ENCODE results near the gene GOLGA7B. TPM values are rescaled to one million over a fixed set of nuclear protein-coding genes. Genes with fewer than 3 reads are reported as not detected.

The GOLGA7B gene
- total RNA-seq, 1 donor from 2014 or later, result 2.5 TPM

GRCh38 chr10:97880109-97880508 is 30.5 kb downstream of the GOLGA7B start:
- H3K4me3 ChIP-seq, result no peak overlapping the region
- no peaks in the 10 kb centered on the region for H3K27me3 ChIP-seq
- no peaks in the 10 kb centered on the region for H3K36me3 ChIP-seq
- intact Hi-C loops (cut with DNase I), result no loop called here
- no peaks in the 10 kb centered on the region for H3K4me1 ChIP-seq
- DNase-seq (ENCODE audit: extremely low spot score in 2 of 2), result no peak
- no peak overlapping the region for H3K27ac ChIP-seq
- TF ChIP-seq, protein P1, sequence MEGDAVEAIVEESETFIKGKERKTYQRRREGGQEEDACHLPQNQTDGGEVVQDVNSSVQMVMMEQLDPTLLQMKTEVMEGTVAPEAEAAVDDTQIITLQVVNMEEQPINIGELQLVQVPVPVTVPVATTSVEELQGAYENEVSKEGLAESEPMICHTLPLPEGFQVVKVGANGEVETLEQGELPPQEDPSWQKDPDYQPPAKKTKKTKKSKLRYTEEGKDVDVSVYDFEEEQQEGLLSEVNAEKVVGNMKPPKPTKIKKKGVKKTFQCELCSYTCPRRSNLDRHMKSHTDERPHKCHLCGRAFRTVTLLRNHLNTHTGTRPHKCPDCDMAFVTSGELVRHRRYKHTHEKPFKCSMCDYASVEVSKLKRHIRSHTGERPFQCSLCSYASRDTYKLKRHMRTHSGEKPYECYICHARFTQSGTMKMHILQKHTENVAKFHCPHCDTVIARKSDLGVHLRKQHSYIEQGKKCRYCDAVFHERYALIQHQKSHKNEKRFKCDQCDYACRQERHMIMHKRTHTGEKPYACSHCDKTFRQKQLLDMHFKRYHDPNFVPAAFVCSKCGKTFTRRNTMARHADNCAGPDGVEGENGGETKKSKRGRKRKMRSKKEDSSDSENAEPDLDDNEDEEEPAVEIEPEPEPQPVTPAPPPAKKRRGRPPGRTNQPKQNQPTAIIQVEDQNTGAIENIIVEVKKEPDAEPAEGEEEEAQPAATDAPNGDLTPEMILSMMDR (IDR thresholded peaks at IDR 0.05), result no peak
- no peak for TF ChIP-seq POLR2A (IDR thresholded peaks at IDR 0.05)
- no peak for TF ChIP-seq POLR2AphosphoS5 (IDR thresholded peaks at IDR 0.05; ENCODE audit: insufficient read depth in 1 of 2, low read depth in 1 of 2)
- H3K9me3 ChIP-seq, result no peaks in the 10 kb centered on the region

DNA sequence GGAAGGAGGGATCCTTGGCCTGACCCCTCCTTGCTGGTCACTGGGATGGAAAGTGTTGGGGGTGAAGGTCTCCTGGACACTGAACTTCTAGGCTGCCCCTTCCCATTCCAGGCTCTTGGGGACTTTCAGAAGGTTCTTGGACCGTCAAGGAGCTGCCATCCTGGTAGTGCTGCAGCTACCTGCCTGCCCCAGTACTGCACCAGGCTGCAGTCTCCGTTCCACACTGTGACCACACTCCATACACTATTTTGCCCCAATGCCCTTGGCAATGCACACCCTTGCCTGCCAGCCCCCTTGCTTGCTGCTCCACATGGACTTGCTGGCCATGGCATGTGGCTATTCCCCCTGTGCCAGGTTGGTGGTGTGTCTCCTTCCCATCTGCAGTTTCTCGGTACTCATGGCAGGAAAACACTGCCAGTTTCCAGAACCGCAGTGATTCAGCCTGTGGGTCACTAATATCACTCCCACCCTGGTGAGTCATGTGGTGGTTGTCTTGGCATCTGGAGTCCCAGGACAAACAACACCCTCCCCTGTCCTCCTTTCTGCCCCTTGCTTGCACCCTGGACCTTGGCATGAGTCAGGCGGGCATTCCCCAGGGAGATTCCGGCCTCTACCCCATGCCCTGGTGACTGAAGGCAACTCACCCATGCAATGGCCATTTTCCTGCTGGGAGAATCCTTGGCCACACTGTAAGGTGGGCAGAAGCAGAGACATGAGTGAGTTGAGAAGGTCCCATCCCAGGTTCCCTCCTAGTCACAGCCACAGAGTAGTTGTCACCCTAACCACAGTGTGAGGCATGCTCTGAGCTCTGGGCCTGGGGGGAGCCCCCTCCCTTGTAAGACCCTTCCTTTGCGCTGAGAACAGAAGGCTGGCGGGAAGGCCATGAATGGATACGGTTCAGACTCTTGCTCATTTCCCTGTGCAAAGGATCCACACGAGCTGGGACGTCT is 32.8 kb downstream of the GOLGA7B start:
- Histone ChIP-seq H3K4me1 (no peaks in the 10 kb centered on the region), H3K27ac (no peak overlapping the region), H3K27me3 (no peaks in the 10 kb centered on the region), H3K4me3 (no peak overlapping the region), H3K9me3 (no peaks in the 10 kb centered on the region), H3K36me3 (no peaks in the 10 kb centered on the region)
- intact Hi-C loops (cut with DNase I), result no loop called here
- TF ChIP-seq POLR2A (IDR thresholded peaks at IDR 0.05) (no peak), POLR2AphosphoS5 (IDR thresholded peaks at IDR 0.05; ENCODE audit: insufficient read depth in 1 of 2, low read depth in 1 of 2) (no peak)
- TF ChIP-seq, protein P1 (IDR thresholded peaks at IDR 0.05), result no peak
- DNase-seq (ENCODE audit: extremely low spot score in 2 of 2), result no peak

DNA sequence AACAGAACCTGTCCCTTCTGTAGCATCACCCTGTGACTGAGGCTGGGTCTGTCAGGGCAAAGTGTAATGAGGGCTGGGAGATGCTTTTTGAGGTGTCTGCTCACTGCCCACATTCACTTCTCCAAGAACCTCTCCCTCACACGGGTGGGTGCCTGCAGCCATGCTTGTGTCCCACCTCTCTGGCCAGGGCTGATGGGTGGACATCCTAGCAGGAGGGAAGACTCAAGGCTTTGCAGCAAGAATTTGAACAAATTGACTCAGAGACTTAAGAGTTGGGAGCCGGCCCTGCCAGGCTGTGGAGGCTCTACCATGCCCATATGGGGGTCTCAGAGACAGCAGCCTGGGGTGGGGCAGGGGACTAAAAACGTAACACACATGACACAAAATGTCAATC is 33.4 kb downstream of the GOLGA7B start:
- H3K9me3 ChIP-seq, result no peaks in the 10 kb centered on the region
- H3K4me3 ChIP-seq, result no peak overlapping the region
- no peak overlapping the region for H3K27ac ChIP-seq
- TF ChIP-seq POLR2A (IDR thresholded peaks at IDR 0.05) (no peak), POLR2AphosphoS5 (IDR thresholded peaks at IDR 0.05; ENCODE audit: insufficient read depth in 1 of 2, low read depth in 1 of 2) (no peak)
- TF ChIP-seq, protein P1 (IDR thresholded peaks at IDR 0.05), result no peak
- no peak for DNase-seq (ENCODE audit: extremely low spot score in 2 of 2)
- no peaks in the 10 kb centered on the region for H3K4me1 ChIP-seq
- intact Hi-C loops (cut with DNase I), result no loop called here
- H3K27me3 ChIP-seq, result no peaks in the 10 kb centered on the region
- H3K36me3 ChIP-seq, result no peaks in the 10 kb centered on the region

GRCh38 chr10:97886286-97886685 is 36.6 kb downstream of the GOLGA7B start:
- Histone ChIP-seq H3K4me1 (peaks cover 13% of the 10 kb centered on the region), H3K36me3 (no peaks in the 10 kb centered on the region), H3K27me3 (no peaks in the 10 kb centered on the region), H3K27ac (no peak overlapping the region), H3K9me3 (no peaks in the 10 kb centered on the region), H3K4me3 (no peak overlapping the region)
- intact Hi-C loops (cut with DNase I), result no loop called here
- DNase-seq (ENCODE audit: extremely low spot score in 2 of 2), result no peak
- TF ChIP-seq, protein P1 (IDR thresholded peaks at IDR 0.05), result no peak
- TF ChIP-seq POLR2AphosphoS5 (IDR thresholded peaks at IDR 0.05; ENCODE audit: insufficient read depth in 1 of 2, low read depth in 1 of 2), result no peak
- no peak for TF ChIP-seq POLR2A (IDR thresholded peaks at IDR 0.05)

DNA sequence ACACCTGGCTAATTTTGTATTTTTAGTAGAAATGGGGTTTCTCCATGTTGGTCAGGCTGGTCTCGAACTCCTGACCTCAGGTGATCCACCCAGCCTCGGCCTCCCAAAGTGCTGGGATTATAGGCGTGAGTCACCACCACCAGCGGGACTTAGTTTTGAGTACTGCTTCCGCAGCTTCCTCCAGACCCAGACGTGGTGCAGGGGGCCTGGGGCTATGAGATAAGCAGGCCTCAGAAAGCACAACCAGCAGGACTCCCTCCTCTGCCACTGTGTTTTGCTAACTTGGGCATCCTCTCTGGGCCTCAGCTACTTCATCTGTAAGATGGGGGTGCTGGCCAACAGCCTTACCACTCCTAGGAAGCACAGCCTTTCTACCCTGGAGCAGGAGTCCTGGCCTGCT is 37.8 kb downstream of the GOLGA7B start:
- no peaks in the 10 kb centered on the region for H3K36me3 ChIP-seq

More for the DNA sequence above, 37.8 kb downstream of the GOLGA7B start:
- no peak overlapping the region for H3K4me3 ChIP-seq
- DNase-seq (ENCODE audit: extremely low spot score in 2 of 2), result no peak
- intact Hi-C loops (cut with DNase I), result no loop called here
- no peak overlapping the region for H3K27ac ChIP-seq
- peaks cover 13% of the 10 kb centered on the region for H3K4me1 ChIP-seq
- no peaks in the 10 kb centered on the region for H3K9me3 ChIP-seq
- H3K27me3 ChIP-seq, result no peaks in the 10 kb centered on the region
- TF ChIP-seq POLR2A (IDR thresholded peaks at IDR 0.05) (no peak), POLR2AphosphoS5 (IDR thresholded peaks at IDR 0.05; ENCODE audit: insufficient read depth in 1 of 2, low read depth in 1 of 2) (no peak)
- TF ChIP-seq, protein P1 (IDR thresholded peaks at IDR 0.05), result no peak

Measured in vagina (tissue), 2 donors.